Left renal cortex interstitium (tissue), 4 donors: Measurements from ENCODE around the gene PDIA5. TPM values are rescaled to one million over a fixed set of nuclear protein-coding genes. Genes with fewer than 3 reads are reported as not detected.

Experiments
- DNase-seq, 4 donors: peaks; one replicate each; pipeline ENCODE4 v3.0.0-alpha.2; 2013; ENCODE audit warnings: low read depth in 4 of 4, low spot score in 2 of 4, missing footprints in 1 of 4
- polyA plus RNA-seq, 4 donors: library from polyadenylated mRNA; unstranded; fragments of 120-200 nt; gene quantifications; one replicate each; pipeline ENCODE4 v1.2.1, GENCODE V29; 2013; ENCODE audit not compliant: insufficient read length in 4 of 4

The PDIA5 gene
- polyA plus RNA-seq, 4 donors, result 23.4 to 29.8 (median 27.7) TPM

- no peak for DNase-seq
Measured at GRCh38 chr3:123158899-123159390, 92.1 kb downstream of the PDIA5 start.

- no peak for DNase-seq
Measured at GRCh38 chr3:123159926-123160635, 93.3 kb downstream of the PDIA5 start.

- DNase-seq, result no peak
Measured at GRCh38 chr3:123161167-123161566, 94.3 kb downstream of the PDIA5 start.

- DNase-seq, result no peak
Measured at GRCh38 chr3:123163141-123163540, 96.3 kb downstream of the PDIA5 start.

GRCh38 chr3:123165163-123165562 lies 98.3 kb downstream of the PDIA5 start:
- DNase-seq, result no peak

- DNase-seq, result no peak
Measured at GRCh38 chr3:123167686-123168085, 100.9 kb downstream of the PDIA5 start.

- DNase-seq, result no peak
Measured at GRCh38 chr3:123168122-123168521, 101.3 kb downstream of the PDIA5 start.

GRCh38 chr3:123168605-123169004 lies 101.8 kb downstream of the PDIA5 start:
- no peak for DNase-seq

GRCh38 chr3:123169492-123169929 lies 102.7 kb downstream of the PDIA5 start:
- DNase-seq, result no peak

- DNase-seq, result no peak
Measured at GRCh38 chr3:123169930-123170329, 103.1 kb downstream of the PDIA5 start.

GRCh38 chr3:123180791-123181190 lies 114.0 kb downstream of the PDIA5 start:
- no peak for DNase-seq

- DNase-seq, result no peak
Measured at GRCh38 chr3:123186695-123187094, 119.9 kb downstream of the PDIA5 start.

GRCh38 chr3:123188058-123188457 lies 121.2 kb downstream of the PDIA5 start:
- DNase-seq, result no peak

- no peak for DNase-seq
Measured at GRCh38 chr3:123193448-123194101, 126.8 kb downstream of the PDIA5 start.

GRCh38 chr3:123194552-123194951 lies 127.7 kb downstream of the PDIA5 start:
- DNase-seq, result no peak

GRCh38 chr3:123198372-123198771 lies 131.5 kb downstream of the PDIA5 start:
- DNase-seq, result no peak

- peak in 1 of 4 donors; percentile 8 for DNase-seq
Measured at GRCh38 chr3:123201223-123201556, 134.4 kb downstream of the PDIA5 start.

GRCh38 chr3:123201557-123202427 lies 135.0 kb downstream of the PDIA5 start, which contains the start of gene SEC22A:
Gene SEC22A (plus strand): TSS chr3:123201943. CDS start chr3:123209218, 7,275 bp downstream.
- DNase-seq, result peak; percentile 84 to 91 (median 87)

GRCh38 chr3:123202451-123202850 lies 135.6 kb downstream of the PDIA5 start:
- peak in 3 of 4 donors; percentile 6 to 21 (median 13) for DNase-seq
